Left lobe of liver (tissue), 2 donors: Measurements from ENCODE around the gene KAT6B. TPM values are rescaled to one million over a fixed set of nuclear protein-coding genes. Genes with fewer than 3 reads are reported as not detected.
"Not testable (repeated sequence)": the region's sequence is repeated elsewhere in the genome, so short reads cannot be mapped to it uniquely, and the experiment has no call there.

Source experiments
- ATAC-seq: fragments of 200-7000 bp; cut with Tn5 transposase; one replicate; pipeline ENCODE4 v1.9.1; 2020; ENCODE audit warnings: mild to moderate bottlenecking, moderate library complexity
- DNase-seq: peaks from one replicate; pipeline ENCODE4 v3.0.0-alpha.2; 2020; ENCODE audit warnings: low spot score
- total RNA-seq: library from RNA; stranded (reverse); gene quantifications from one replicate; pipeline ENCODE4 v1.2.1, GENCODE V29; 2021
- donor health status: DM: no; HTN: no; CAD: no; lungs with moderate emphysema.
- donor health status: DM: no; HTN: yes; CAD: no.

KAT6B gene
- total RNA-seq, 1 donor from 2014 or later, result 9.4 TPM

DNA sequence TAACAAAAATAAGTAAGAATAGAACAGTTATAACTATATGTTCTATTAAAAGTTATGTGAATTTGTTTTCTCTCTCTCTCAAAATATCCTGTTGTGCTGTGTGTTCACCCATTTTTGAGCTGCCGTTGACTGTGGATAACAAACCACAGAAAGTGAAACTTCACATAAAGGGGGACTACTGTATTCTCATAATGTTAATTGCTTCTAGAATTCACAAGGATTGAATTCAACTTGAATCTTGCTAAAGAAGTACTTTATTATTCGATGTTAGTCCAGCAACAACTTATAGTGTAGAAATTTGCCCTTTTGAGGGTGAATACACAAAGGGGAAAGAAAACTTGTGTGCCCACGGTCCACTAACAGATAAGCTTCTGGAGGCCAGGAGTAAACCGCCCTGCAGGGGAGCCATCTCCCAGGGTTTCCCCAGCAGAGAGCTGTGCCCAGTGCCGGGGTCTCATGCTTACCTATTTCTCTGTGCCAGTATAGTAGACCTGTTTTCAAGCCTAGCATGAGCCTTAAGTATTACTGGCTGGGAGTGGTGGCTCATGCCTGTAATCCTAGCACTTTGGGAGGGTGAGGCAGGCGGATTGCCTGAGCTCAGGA is 87.1 kb downstream of the KAT6B start:
- no peak for DNase-seq
- peak; percentile 45 for ATAC-seq

DNA sequence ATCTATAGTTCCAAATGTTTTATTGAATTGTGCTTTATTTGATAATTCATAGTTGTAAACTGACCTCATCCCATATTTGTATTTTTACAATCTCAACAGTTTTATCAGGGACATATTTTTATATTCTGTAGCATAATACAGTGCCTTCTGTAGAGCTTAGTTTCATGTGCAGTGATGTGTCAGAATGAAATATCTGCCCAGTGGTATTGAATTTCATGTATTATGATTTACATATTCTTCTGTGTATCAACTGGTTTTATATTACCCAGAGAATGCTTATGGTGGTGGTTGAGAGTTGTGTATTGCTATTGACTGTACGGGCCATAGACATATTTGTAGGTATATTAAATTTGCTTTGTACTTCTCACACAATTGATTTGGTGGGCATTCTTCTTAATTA is 89.9 kb downstream of the KAT6B start:
- DNase-seq, result no peak
- ATAC-seq, result no peak

DNA sequence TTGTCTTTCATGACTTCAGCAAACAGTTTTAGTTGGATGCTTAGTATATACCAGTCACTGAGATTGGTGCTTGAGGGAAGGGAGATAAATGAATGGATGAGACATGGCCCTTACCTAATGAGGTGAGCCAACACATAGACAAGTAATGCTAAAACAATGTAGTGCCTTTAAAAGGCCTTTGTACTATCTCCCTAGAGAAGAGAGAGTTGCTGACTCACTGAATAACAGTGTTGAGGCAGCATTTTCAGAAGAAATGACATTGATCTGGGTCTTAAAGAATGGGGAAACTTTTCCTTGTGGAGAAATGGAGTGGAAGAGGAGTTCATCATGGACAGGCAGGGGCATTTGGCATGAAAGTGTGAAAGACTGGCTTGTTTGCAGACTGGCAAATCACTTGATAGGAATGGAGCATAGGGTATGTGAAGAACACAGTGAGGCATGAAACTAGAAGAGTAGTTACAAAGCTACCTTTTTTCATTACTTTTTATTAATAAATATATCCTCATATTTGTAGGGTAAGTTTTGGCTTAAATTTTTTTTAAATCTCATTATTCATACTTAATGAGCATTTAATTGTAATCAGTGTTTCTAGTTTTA is 91.2 kb downstream of the KAT6B start:
- peak; percentile 64 for ATAC-seq
- no peak for DNase-seq

DNA sequence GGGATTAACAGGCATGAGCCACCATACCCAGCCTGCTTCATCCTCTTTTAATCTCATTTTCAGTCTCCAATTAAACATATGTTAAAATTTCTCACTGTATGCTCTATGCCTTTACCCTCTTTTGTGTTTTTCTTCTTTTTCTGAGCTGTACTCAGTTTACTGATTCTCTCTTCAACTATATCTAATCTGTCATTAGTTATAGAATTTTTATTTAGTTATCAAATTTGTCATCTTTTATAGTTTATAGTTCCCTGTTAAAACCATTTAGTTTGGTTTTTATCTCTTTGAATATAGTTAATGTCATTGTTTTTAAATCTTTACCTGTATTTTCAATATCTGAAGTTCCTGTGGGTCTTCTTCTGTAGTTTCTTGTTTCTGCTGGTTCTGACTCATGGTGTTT is 93.3 kb downstream of the KAT6B start:
- ATAC-seq, result no peak
- no peak for DNase-seq

DNA sequence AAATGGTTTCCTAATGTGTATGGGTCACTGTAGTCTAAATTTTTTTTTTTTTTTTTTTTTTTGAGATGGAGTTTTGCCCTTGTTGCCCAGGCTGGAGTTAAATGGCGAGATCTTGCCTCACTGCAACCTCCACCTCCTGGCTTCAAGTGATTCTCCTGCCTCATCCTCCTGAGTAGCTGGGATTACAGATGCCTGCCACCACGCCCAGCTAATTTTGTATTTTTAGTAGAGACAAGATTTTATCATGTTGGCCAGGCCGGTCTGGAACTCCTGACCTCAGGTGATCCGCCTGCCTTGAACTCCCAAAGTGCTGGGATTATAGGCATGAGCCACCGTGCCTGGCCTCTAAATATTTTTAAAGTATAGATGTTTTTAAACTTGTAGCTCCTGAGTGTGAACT is 94.7 kb downstream of the KAT6B start:
- not testable (repeated sequence) for ATAC-seq, DNase-seq

DNA sequence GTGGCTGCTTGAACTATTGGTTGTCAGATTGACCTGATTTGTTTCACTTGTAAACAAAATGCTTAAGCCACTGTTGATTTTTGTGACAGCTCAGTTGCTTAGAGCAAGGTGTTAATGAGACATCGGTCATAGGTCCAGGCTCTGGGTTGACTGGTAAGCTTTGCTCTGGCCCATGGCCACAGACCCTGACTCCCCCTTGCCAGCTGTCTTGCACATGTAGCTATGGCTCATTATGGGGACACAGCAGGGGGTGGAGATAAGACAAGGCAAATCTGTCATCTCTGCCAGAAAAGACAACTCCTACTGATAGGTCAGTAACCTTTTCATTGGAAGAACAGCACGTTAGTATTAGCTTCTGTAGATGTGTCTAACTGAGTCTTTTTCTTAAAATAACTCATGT is 95.3 kb downstream of the KAT6B start:
- ATAC-seq, result peak; percentile 73
- no peak for DNase-seq

DNA sequence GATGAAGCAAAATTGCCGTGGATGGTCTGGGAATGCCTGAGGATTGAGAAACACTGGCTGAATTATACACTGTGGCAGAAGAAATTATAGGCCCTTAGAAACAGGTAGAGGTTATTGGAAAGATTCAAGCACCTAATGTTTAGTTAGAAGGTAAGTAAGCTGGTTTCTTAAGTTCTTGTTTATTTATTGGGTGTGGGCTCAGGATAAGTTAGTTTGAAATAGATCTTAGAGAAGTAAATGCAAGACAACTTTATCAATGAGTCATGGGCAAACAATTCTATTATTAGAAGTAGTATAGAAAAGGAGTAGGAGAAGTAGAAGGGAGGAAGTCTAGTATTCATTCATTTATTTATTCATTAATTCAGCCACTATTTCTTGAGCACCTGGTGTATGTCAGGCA is 96.5 kb downstream of the KAT6B start:
- ATAC-seq (no peak), DNase-seq (no peak)

DNA sequence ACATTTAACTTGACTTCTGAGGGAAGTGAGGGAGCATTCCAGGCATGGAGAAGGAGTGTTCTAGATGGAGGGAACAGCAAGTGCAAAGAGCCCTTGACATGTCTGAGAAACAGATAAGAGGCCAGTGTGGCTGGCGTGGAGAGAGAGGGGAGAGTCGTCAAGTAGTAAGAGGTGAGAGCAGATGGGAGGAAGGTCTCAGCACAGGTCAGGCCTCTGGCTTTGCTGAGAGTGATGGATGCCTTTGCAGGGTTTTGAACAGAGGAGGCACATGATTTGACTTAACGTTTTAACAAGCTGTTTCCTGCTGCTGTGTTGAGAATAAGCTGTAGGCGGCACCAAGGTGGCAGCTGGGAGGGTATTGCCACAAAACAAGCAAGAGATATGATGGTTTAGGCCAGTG is 97.2 kb downstream of the KAT6B start:
- ATAC-seq (no peak), DNase-seq (no peak)

DNA sequence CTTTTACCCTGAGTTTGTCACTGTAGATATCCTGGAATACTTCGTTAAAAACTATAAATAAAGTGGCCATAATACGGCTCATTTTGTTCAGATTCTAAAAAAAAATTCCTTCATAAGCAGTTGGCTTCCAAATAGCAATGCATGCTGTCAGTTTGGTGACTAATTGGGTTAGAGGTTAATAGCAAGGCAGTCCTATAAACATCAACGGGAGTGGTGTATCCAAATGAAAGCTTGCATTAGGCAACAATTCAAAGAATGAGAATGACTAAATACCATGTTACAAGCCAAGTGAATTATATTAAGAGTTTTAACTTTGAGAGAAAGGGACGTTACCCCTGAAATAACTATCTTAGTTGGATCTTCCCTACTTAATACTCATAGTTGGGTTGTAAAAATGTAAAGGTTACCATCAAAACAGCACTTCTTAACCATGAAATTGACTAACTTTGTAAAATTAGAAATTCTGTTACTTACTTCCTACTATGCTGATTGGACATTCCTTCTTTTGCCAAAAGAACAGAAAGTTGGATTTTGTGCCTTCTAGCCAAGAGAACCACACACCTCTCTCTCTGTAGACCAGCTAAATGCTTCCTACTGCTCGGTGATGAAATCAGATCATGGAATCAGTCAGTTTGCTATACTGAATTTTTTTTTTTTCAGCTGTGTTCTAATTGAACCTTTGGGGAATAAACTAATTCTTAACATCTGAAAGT is 98.0 kb downstream of the KAT6B start:
- ATAC-seq (peak; percentile 67), DNase-seq (no peak)

DNA sequence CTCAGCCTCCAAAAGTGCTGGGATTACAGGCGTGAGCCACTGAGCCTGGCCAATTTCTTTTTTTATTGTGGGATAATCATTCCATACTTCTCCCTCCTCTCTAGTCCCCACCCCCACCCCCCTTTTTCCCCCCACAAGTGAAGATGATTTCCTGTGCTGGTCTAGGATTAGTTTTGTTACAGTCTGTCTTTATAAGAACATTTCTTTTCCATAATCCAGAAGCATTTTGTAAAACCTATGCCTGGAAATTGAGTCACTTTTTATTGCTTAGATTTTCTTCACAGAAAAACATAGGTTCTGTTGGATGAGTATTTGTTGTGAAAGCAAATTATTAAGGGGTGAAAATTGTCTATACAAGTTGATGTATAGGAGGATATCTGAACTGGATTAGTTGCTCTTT is 98.9 kb downstream of the KAT6B start:
- no peak for ATAC-seq
- DNase-seq, result no peak

DNA sequence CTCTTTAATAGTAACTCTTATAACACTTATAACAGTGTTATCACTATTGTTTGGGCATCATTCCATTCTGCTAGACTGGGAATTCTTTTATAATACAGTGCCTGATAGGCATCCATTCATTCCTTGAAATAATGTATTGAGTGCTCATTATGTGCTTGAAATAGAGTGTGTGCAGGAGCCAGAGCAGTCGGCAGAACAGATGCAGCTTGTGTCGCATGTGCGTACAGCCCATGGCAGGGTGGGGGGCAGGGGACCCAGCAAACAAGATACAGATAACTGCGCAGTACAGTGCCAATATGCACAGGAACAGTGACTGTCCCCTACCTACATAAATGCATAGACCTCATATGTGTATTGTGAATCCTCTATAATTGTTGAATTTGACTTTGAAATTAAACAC is 99.3 kb downstream of the KAT6B start:
- DNase-seq (no peak), ATAC-seq (no peak)

DNA sequence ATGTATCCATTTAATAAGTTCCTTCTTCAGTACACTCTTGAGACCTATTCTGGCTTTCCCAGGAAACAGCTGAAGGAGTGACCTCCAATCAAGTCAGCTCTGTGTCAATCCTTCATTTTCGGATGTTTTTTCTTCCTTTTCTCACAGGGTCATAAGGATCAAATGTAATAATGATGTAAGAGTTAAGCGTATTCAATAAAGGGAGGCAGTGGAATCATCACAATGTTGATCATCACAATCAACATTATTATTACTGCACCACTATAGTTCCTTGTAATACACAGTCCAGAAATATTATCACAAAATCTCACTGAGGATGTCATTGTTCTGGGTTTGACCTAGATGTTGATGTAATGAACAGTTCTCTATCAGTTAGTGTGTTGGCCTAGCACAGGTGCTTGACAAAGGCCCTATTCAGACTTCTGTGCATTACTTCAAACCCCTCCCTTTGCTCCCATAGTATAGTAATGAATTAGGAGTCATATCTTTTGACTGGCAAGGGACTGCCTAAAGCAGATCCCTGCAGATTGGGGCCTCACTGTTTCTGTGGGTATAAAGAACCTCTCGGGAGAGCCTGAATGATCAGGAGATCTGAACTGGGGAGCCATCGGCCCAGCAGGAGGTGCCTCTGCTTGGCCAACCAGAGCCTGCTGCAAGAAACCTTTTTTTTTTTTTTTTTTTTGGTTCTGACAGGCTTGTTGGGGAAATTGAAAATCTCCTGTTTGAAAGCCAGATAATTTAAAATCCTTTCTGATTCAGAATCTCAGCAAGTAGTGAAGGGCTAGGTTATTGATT is 100.6 kb downstream of the KAT6B start:
- no peak for DNase-seq
- ATAC-seq, result no peak

DNA sequence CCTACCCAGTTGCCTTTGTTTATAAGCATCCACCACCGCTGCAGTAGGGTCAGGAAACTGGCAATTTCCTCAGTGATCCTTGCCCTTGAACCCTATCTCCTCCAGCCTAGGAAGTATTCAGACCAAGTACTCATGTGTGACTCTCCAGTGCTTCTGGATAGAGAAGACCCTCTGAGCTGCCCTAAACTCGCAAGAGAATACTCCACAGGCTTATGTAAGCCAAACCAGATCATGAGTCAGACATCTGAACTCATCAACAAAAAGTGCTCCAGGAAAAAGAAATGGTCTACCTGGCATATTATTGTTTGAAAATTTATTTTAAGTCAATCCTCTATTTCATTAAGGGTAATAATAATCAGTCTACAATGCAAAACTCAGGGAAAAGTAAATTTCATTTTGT is 101.3 kb downstream of the KAT6B start:
- ATAC-seq, result no peak
- DNase-seq, result no peak

DNA sequence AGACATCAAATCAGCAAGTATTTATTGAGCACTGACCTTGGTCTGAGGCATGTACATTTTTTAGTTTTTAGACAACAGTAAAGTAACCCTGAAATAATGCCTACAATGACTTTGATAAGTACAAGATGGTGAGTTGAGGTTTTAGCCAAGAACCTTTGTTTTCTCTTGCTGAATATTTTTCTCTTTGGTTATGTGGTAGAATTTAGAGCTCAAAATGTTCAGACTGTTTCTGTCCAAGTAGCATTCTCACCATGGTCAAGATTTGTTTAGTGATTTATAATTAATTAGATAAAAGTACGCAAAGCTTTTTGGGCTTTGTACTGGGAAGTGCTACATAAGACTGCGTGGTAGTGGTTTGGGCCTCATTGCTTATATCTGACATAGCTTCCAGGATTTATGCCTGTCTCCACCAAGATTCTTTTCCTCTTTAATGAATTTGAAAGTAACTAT is 102.4 kb downstream of the KAT6B start:
- peak; percentile 37 for ATAC-seq
- no peak for DNase-seq

DNA sequence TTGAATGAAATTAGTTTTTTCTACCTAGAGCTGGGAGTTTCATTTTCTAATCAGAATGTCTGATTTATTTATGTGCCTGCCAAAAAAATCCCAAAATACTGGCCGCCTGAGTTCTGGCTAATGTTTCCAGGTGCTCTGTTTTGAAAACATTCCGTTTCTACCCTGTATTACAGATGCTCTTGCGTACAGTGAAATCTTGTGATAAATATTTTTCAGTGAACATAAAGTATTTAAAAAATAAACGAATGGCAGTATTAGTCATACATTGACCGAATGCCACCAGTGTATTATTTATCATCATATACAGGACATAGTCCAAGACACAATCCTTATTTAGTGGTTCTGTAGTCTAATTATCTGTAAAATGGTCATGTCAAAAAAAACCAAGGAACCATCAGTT is 102.8 kb downstream of the KAT6B start:
- no peak for DNase-seq
- peak; percentile 33 for ATAC-seq

DNA sequence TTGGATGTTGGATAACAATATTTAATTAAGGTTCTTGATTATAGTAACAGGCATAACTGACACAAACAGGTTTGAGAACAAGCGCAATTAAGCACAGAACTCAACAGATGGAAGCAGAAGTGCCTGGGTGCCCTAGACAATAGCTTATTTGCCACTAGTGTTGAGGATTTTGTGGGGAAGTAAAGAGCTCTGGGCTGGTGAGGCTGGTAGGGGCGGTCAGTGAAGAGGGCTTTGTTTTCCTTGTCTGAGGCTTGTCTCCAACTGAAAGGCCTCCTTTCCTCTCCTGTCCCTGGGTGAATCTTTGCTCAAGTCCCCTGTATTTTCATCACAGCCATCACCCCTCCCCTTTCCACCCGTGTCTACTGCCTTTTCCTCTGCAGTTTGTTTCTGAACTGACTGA is 104.6 kb downstream of the KAT6B start:
- no peak for DNase-seq
- ATAC-seq, result no peak

DNA sequence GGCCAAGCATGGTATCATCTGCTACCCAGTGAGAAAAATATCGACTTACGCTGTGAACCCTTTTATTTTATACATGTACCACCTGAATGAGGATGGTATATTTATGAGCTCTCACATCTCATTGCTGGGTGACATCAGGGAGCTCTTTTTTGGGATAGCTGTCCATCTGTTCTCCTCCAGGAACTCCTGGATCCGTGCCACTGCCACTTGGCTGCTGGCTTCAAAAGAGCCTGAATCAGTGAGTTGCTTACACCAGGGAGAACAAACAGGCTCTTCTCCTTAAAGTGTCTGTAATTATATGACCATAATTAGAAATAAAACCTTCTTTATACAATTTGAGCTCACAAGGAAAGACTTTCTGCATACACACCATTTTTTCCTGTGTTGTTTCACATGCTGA is 106.2 kb downstream of the KAT6B start:
- ATAC-seq (peak; percentile 61), DNase-seq (peak; percentile 53)

DNA sequence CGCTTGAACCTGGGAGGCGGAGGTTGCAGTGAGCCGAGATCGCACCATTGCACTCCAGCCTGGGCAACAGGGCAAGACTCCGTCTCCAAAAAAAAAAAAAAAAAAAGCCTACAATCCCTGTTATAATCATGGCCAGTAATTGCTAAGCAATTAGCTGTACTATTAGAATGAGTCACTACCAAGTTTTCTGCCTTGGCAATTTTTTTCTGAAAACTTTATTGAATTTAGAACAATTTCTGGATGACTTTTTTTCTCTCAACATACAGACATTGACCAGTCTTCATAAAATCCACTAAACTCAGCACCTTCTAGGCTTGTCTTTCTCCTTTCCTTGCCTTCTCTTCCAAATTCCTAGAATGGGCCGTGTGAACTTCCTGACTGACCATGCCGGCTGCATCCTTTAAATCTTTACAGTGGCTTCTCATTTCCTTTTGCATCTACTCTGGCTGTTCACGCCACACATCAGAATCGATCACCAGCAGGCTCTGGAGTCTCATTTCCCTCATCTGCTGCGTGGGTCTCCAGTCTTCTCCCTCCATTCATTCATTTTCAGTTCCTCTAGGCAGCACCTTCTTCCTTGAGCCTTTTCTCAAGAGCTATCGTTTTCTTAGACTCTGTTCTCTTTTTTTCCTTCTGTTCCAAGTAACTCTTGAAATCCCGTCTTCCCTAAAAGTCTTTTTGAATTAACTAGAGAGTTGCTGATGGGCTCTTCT is 107.9 kb downstream of the KAT6B start:
- no peak for ATAC-seq
- no peak for DNase-seq

DNA sequence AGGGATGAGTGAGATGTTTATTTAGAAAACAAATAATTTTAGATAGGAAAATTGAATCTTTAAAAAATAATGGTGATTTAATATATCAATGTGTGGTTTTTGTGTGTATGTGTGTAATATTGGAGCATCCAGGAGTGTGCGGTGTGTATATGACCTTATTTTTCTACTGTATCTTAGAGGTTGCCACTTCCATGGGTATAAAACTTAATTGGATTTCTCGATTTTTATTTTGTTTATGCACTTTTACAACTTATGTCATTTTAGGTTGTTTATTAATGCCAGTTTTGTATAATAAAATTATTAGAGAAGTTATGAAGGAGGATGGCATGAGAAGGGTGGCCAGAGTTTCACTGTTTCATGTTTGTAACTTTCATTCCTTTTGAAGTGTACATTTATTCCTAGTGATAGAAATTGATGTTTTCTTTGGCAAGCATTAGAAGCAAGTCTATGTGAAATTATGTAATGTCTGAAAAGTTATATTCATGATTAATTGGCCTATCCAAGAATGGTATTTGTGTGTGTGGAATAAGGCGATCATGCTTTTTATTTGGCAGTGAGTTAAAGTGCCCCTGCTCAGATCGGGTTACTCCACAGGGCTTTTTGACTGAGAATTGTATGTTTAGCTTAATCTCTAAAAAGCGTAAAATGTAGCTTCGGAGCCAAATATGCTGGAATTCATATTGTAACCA is 110.3 kb downstream of the KAT6B start:
- no peak for DNase-seq
- ATAC-seq, result peak; percentile 28

DNA sequence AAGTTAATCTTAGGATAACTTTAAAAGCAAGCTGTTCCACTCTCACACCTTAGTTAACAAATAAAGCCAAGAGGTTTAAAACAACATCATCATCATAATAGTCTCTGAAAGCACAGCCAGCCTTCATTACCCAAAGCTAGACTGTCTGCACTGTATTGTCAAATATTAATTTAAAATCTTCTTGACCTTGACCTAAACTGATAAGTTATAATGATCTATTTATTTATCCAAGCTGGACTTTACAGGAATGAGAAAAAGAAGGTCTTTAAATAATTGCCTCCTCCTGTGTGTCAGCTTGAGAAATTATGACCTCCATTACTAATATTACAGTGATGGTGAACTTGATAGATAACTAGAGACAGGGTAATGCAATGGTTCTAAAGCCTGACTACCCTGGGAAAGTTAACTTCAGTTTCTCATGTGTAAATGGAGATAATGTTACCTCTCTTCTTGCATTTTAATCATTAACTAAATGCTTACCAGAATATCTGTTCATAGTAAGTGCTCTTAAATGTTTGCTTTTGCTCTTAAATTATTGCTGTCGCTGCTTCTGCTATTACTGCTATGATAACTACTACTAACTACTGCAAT is 111.0 kb downstream of the KAT6B start:
- ATAC-seq, result peak; percentile 83

More for the DNA sequence above, 111.0 kb downstream of the KAT6B start:
- DNase-seq, result no peak
